ENCODE data around the gene C19orf44. TPM values are rescaled to one million over a fixed set of nuclear protein-coding genes. Genes with fewer than 3 reads are reported as not detected.

The C19orf44 gene
- total and polyA plus RNA-seq, 2 experiments from 2014 or later, result 2.5 to 5.9 TPM

GRCh38 chr19:16525751-16526481 lies 29.7 kb downstream of the C19orf44 start (continued):
- no peak for TF ChIP-seq REST (IDR thresholded peaks at IDR 0.05; ENCODE audit: unreplicated experiment)

DNA sequence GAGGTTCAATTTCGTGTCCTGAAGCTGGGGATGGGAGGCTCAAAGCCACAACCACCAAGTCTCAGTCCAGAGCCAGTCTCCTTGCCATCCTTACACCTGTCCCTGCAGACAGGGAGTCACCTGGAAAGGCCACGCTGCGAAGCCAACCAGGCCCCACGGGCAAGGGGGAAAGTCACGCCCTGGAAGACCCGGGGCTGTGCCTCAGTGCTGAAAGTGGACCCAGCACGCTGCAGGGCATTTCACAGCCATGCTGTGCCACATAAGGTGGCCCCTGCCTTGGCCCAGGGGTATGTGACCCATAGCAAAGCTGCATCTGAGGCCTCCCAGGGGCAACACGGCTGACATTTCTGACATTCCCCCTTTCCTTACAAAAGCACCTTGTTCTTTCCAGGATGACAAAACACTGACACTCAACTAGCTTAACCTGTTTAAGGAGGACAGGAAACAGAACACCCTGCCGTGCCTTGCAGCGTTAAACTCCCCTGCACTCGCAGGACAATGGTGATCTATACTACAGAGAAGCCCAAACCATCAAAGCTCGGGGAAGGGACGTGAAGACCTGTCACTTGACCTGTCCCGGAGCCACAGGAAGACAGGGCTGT lies 31.2 kb downstream of the C19orf44 start:
- no peak for ATAC-seq
- Histone ChIP-seq H4K20me1 (replicated peaks; ENCODE audit: insufficient read depth) (peaks cover 18% of the 10 kb centered on the region), H3F3A (replicated peaks; ENCODE audit: low read depth) (no peaks in the 10 kb centered on the region), H3K36me3 (ENCODE audit: insufficient read depth) (peaks cover 46% of the 10 kb centered on the region), H2AFZ (no peak overlapping the region), H3K9me2 (ENCODE audit: insufficient read depth) (no peaks in the 10 kb centered on the region), H3K27ac (ENCODE audit: low read depth) (no peak overlapping the region), H3K4me3 (no peak overlapping the region), H3K4me2 (no peak overlapping the region), H3K79me2 (replicated peaks; ENCODE audit: insufficient read depth) (no peaks in the 10 kb centered on the region), H3K27me3 (ENCODE audit: insufficient read depth) (no peaks in the 10 kb centered on the region), H3K4me1 (ENCODE audit: insufficient read depth) (no peaks in the 10 kb centered on the region)
- no peak for DNase-seq (ENCODE audit: low spot score)
- H3K4me1 Mint-ChIP-seq, result no peaks in the 10 kb centered on the region
- peaks cover 85% of the 10 kb centered on the region for H3K36me3 Mint-ChIP-seq (ENCODE audit: low read depth)
- H3K9me3 Mint-ChIP-seq, result no peaks in the 10 kb centered on the region
- H3K27me3 Mint-ChIP-seq (ENCODE audit: insufficient read depth, low read depth, poor library complexity), result peaks cover 10% of the 10 kb centered on the region
- H3K4me3 Mint-ChIP-seq, result no peak overlapping the region
- no peak overlapping the region for H3K27ac Mint-ChIP-seq
- TF ChIP-seq, protein P1, sequence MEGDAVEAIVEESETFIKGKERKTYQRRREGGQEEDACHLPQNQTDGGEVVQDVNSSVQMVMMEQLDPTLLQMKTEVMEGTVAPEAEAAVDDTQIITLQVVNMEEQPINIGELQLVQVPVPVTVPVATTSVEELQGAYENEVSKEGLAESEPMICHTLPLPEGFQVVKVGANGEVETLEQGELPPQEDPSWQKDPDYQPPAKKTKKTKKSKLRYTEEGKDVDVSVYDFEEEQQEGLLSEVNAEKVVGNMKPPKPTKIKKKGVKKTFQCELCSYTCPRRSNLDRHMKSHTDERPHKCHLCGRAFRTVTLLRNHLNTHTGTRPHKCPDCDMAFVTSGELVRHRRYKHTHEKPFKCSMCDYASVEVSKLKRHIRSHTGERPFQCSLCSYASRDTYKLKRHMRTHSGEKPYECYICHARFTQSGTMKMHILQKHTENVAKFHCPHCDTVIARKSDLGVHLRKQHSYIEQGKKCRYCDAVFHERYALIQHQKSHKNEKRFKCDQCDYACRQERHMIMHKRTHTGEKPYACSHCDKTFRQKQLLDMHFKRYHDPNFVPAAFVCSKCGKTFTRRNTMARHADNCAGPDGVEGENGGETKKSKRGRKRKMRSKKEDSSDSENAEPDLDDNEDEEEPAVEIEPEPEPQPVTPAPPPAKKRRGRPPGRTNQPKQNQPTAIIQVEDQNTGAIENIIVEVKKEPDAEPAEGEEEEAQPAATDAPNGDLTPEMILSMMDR (conservative IDR thresholded peaks at IDR 0.05; ENCODE audit: low read depth in 2 of 2), result no peak
- no peak for TF ChIP-seq CREB1 (CRISPR knock-in tag; IDR thresholded peaks at IDR 0.05; ENCODE audit: low read depth)
- TF ChIP-seq, protein P2, sequence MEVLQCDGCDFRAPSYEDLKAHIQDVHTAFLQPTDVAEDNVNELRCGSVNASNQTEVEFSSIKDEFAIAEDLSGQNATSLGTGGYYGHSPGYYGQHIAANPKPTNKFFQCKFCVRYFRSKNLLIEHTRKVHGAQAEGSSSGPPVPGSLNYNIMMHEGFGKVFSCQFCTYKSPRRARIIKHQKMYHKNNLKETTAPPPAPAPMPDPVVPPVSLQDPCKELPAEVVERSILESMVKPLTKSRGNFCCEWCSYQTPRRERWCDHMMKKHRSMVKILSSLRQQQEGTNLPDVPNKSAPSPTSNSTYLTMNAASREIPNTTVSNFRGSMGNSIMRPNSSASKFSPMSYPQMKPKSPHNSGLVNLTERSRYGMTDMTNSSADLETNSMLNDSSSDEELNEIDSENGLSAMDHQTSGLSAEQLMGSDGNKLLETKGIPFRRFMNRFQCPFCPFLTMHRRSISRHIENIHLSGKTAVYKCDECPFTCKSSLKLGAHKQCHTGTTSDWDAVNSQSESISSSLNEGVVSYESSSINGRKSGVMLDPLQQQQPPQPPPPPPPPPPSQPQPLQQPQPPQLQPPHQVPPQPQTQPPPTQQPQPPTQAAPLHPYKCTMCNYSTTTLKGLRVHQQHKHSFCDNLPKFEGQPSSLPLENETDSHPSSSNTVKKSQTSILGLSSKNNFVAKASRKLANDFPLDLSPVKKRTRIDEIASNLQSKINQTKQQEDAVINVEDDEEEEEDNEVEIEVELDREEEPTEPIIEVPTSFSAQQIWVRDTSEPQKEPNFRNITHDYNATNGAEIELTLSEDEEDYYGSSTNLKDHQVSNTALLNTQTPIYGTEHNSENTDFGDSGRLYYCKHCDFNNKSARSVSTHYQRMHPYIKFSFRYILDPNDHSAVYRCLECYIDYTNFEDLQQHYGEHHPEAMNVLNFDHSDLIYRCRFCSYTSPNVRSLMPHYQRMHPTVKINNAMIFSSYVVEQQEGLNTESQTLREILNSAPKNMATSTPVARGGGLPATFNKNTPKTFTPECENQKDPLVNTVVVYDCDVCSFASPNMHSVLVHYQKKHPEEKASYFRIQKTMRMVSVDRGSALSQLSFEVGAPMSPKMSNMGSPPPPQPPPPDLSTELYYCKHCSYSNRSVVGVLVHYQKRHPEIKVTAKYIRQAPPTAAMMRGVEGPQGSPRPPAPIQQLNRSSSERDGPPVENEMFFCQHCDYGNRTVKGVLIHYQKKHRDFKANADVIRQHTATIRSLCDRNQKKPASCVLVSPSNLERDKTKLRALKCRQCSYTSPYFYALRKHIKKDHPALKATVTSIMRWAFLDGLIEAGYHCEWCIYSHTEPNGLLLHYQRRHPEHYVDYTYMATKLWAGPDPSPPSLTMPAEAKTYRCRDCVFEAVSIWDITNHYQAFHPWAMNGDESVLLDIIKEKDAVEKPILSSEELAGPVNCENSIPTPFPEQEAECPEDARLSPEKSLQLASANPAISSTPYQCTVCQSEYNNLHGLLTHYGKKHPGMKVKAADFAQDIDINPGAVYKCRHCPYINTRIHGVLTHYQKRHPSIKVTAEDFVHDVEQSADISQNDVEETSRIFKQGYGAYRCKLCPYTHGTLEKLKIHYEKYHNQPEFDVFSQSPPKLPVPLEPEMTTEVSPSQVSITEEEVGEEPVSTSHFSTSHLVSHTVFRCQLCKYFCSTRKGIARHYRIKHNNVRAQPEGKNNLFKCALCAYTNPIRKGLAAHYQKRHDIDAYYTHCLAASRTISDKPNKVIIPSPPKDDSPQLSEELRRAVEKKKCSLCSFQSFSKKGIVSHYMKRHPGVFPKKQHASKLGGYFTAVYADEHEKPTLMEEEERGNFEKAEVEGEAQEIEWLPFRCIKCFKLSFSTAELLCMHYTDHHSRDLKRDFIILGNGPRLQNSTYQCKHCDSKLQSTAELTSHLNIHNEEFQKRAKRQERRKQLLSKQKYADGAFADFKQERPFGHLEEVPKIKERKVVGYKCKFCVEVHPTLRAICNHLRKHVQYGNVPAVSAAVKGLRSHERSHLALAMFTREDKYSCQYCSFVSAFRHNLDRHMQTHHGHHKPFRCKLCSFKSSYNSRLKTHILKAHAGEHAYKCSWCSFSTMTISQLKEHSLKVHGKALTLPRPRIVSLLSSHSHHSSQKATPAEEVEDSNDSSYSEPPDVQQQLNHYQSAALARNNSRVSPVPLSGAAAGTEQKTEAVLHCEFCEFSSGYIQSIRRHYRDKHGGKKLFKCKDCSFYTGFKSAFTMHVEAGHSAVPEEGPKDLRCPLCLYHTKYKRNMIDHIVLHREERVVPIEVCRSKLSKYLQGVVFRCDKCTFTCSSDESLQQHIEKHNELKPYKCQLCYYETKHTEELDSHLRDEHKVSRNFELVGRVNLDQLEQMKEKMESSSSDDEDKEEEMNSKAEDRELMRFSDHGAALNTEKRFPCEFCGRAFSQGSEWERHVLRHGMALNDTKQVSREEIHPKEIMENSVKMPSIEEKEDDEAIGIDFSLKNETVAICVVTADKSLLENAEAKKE (CRISPR knock-in tag; IDR thresholded peaks at IDR 0.05), result no peak
- no peak for TF ChIP-seq EZH2phosphoT487 (IDR thresholded peaks at IDR 0.05; ENCODE audit: unreplicated experiment)
- TF ChIP-seq STAT1 (IDR thresholded peaks at IDR 0.05; ENCODE audit: unreplicated experiment), result no peak
- no peak for TF ChIP-seq ZNF114 (CRISPR knock-in tag; IDR thresholded peaks at IDR 0.05)
- TF ChIP-seq NANOG (IDR thresholded peaks at IDR 0.05; ENCODE audit: borderline replicate concordance), result no peak
- TF ChIP-seq, protein P3, sequence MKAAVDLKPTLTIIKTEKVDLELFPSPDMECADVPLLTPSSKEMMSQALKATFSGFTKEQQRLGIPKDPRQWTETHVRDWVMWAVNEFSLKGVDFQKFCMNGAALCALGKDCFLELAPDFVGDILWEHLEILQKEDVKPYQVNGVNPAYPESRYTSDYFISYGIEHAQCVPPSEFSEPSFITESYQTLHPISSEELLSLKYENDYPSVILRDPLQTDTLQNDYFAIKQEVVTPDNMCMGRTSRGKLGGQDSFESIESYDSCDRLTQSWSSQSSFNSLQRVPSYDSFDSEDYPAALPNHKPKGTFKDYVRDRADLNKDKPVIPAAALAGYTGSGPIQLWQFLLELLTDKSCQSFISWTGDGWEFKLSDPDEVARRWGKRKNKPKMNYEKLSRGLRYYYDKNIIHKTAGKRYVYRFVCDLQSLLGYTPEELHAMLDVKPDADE (IDR thresholded peaks at IDR 0.05), result no peak
- no peak for TF ChIP-seq POLR2AphosphoS5 (IDR thresholded peaks at IDR 0.05; ENCODE audit: low read depth)
- TF ChIP-seq ZNF331 (CRISPR knock-in tag; IDR thresholded peaks at IDR 0.05; ENCODE audit: low read depth), result no peak
